ENCODE data around the gene PTPRG.

The PTPRG gene

GRCh38 chr3:61868499-61868898 lies 307.1 kb downstream of the PTPRG start:
- Histone ChIP-seq H3K4me3 (ENCODE audit: low read depth, low read length) (no peak overlapping the region), H3K27me3 (replicated peaks) (no peaks in the 10 kb centered on the region), H3K27ac (no peak overlapping the region), H3K36me3 (replicated peaks) (no peaks in the 10 kb centered on the region)
- in situ Hi-C loops (cut with HindIII; ENCODE audit: low pct_ligation_motif_present, low sequenced_read_pairs), result loop anchor here (25.0 kb wide), 2 partner anchors 269 to 306 kb away; partner anchors contain the start of gene PTPRG
- no peak for TF ChIP-seq CTCF (IDR thresholded peaks at IDR 0.05; ENCODE audit: low read depth, low read length, missing control alignments)
- DNase-seq, result no peak

- Histone ChIP-seq H3K27ac (no peak overlapping the region), H3K4me3 (ENCODE audit: low read depth, low read length) (no peak overlapping the region), H3K27me3 (replicated peaks) (no peaks in the 10 kb centered on the region), H3K36me3 (replicated peaks) (no peaks in the 10 kb centered on the region)
- in situ Hi-C loops (cut with HindIII; ENCODE audit: low pct_ligation_motif_present, low sequenced_read_pairs), result loop anchor here (25.0 kb wide), 2 partner anchors 268 to 307 kb away; partner anchors contain the start of gene PTPRG
- no peak for DNase-seq
- TF ChIP-seq CTCF (IDR thresholded peaks at IDR 0.05; ENCODE audit: low read depth, low read length, missing control alignments), result no peak
Measured at GRCh38 chr3:61869371-61869770, 308.0 kb downstream of the PTPRG start.

- Histone ChIP-seq H3K4me3 (ENCODE audit: low read depth, low read length) (no peak overlapping the region), H3K36me3 (replicated peaks) (no peaks in the 10 kb centered on the region), H3K27ac (no peak overlapping the region), H3K27me3 (replicated peaks) (no peaks in the 10 kb centered on the region)
- in situ Hi-C loops (cut with HindIII; ENCODE audit: low pct_ligation_motif_present, low sequenced_read_pairs), result loop anchor here (25.0 kb wide), 2 partner anchors 266 to 309 kb away; partner anchors contain the start of gene PTPRG
- TF ChIP-seq CTCF (IDR thresholded peaks at IDR 0.05; ENCODE audit: low read depth, low read length, missing control alignments), result no peak
- no peak for DNase-seq
Measured at GRCh38 chr3:61871644-61872043, 310.3 kb downstream of the PTPRG start.

GRCh38 chr3:61872077-61872706 lies 310.8 kb downstream of the PTPRG start:
- Histone ChIP-seq H3K36me3 (replicated peaks) (no peaks in the 10 kb centered on the region), H3K27me3 (replicated peaks) (no peaks in the 10 kb centered on the region), H3K4me3 (ENCODE audit: low read depth, low read length) (no peak overlapping the region), H3K27ac (no peak overlapping the region)
- DNase-seq, result no peak
- TF ChIP-seq CTCF (IDR thresholded peaks at IDR 0.05; ENCODE audit: low read depth, low read length, missing control alignments), result no peak
- in situ Hi-C loops (cut with HindIII; ENCODE audit: low pct_ligation_motif_present, low sequenced_read_pairs), result loop anchor here (25.0 kb wide), 2 partner anchors 265 to 310 kb away; partner anchors contain the start of gene PTPRG

GRCh38 chr3:61875046-61875844 lies 313.9 kb downstream of the PTPRG start:
- H3K4me3 ChIP-seq (ENCODE audit: low read depth, low read length), result no peak overlapping the region
- H3K27me3 ChIP-seq (replicated peaks), result no peaks in the 10 kb centered on the region
- peak; percentile 22 for DNase-seq
- TF ChIP-seq CTCF (IDR thresholded peaks at IDR 0.05; ENCODE audit: low read depth, low read length, missing control alignments), result no peak
- no peaks in the 10 kb centered on the region for H3K36me3 ChIP-seq (replicated peaks)
- in situ Hi-C loops (cut with HindIII; ENCODE audit: low pct_ligation_motif_present, low sequenced_read_pairs), result no loop called here
- no peak overlapping the region for H3K27ac ChIP-seq

Data from brain microvascular endothelial cell (primary cell).